Amygdala (tissue), 56 donors: Measurements from ENCODE around the gene SEC14L1.
"Not testable (repeated sequence)": the region's sequence is repeated elsewhere in the genome, so short reads cannot be mapped to it uniquely, and the experiment has no call there.

ENCODE experiments used
- DNase-seq, 56 donors: peaks; one replicate each; lab custom pipeline; 2025; lab: John Stamatoyannopoulos, UW

Gene SEC14L1

GRCh38 chr17:77137886-77138285 lies 2.9 kb upstream of the SEC14L1 start:
- DNase-seq, result not testable (repeated sequence)

- DNase-seq, result peak; percentile 61 to 100 (median 98)
These were observed 447 bp upstream of the SEC14L1 start for GRCh38 chr17:77140166-77140877.

GRCh38 chr17:77141846-77142449 lies 1.2 kb downstream of the SEC14L1 start:
- no peak for DNase-seq

GRCh38 chr17:77142689-77143088 lies 1.9 kb downstream of the SEC14L1 start:
- no peak for DNase-seq

GRCh38 chr17:77143306-77143705 lies 2.5 kb downstream of the SEC14L1 start:
- no peak for DNase-seq

GRCh38 chr17:77144227-77144626 lies 3.5 kb downstream of the SEC14L1 start:
- no peak for DNase-seq

- no peak for DNase-seq
These were observed 4.4 kb downstream of the SEC14L1 start for GRCh38 chr17:77145224-77145611.

- peak in 35 of 56 donors; percentile 24 to 75 (median 49) for DNase-seq
These were observed 5.0 kb downstream of the SEC14L1 start for GRCh38 chr17:77145612-77146245.

GRCh38 chr17:77146246-77146632 lies 5.5 kb downstream of the SEC14L1 start:
- DNase-seq, result no peak

GRCh38 chr17:77146882-77147281 lies 6.1 kb downstream of the SEC14L1 start:
- DNase-seq, result no peak

GRCh38 chr17:77147357-77147801 lies 6.6 kb downstream of the SEC14L1 start:
- no peak for DNase-seq

- DNase-seq, result peak in 1 of 56 donors; percentile 32
These were observed 7.5 kb downstream of the SEC14L1 start for GRCh38 chr17:77148077-77148939.

- DNase-seq, result no peak
These were observed 8.3 kb downstream of the SEC14L1 start for GRCh38 chr17:77148940-77149510.

GRCh38 chr17:77150196-77150595 lies 9.4 kb downstream of the SEC14L1 start:
- DNase-seq, result no peak

- DNase-seq, result peak in 1 of 56 donors; percentile 35
These were observed 10.4 kb downstream of the SEC14L1 start for GRCh38 chr17:77151186-77151585.

- not testable (repeated sequence) for DNase-seq
These were observed 11.3 kb downstream of the SEC14L1 start for GRCh38 chr17:77152056-77152455.

- DNase-seq, result no peak
These were observed 12.7 kb downstream of the SEC14L1 start for GRCh38 chr17:77153472-77153871.

GRCh38 chr17:77153999-77154586 lies 13.3 kb downstream of the SEC14L1 start:
- DNase-seq, result no peak

- no peak for DNase-seq
These were observed 14.4 kb downstream of the SEC14L1 start for GRCh38 chr17:77155125-77155524.

GRCh38 chr17:77157766-77158165 lies 17.0 kb downstream of the SEC14L1 start:
- DNase-seq, result not testable (repeated sequence)
